ENCODE data around the gene A2M.

The A2M gene

DNA sequence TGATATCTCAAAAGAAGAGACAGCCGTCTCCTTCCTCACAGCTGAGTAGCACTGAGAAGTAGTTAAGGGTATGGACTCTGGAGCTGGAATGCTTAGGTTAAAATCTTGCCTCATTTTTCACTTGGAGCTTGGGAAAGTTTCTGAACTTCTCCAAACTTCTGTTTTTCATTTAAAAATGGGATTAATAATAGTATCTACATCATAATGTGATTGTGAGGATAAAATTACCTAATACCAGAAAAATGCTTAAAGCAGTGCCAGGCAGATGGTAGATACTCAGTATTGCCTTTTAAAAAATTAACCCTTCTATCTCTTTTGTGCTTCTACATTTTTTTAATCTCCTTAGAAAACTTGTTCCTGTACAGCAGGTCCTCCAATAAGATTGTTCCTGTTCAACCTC lies 63.1 kb downstream of the A2M start:
- no peak overlapping the region for H2BK15ac ChIP-seq (ENCODE audit: low read depth, poor library complexity, severe bottlenecking)
- no peak overlapping the region for H3K4me2 ChIP-seq (ENCODE audit: low read length, poor library complexity, severe bottlenecking)
- no peaks in the 10 kb centered on the region for H3K79me1 ChIP-seq (replicated peaks; ENCODE audit: low read length, poor library complexity, severe bottlenecking)
- no peak overlapping the region for H2BK5ac ChIP-seq (ENCODE audit: low read depth, low read length, poor library complexity, severe bottlenecking)
- no peak overlapping the region for H3K14ac ChIP-seq (ENCODE audit: low read length in 2 of 2)
- no CpG with 5 or more reads among the region's 1 CpG for WGBS
- peaks cover 6 to 32% of the 10 kb centered on the region in 2 experiments for H3K27me3 ChIP-seq (ENCODE audit: control insufficient read depth in 1 of 2, insufficient read depth in 1 of 2, low read length in 2 of 2)
- no peak overlapping the region for H3K18ac ChIP-seq (ENCODE audit: low read depth in 1 of 2, low read length in 2 of 2)
- no peak overlapping the region for H3K4ac ChIP-seq (ENCODE audit: low read depth in 1 of 2, low read length in 2 of 2)
- no peak overlapping the region for H2AFZ ChIP-seq (ENCODE audit: low read depth, low read length)
- no peak overlapping the region for H3K27ac ChIP-seq (ENCODE audit: low read length, poor library complexity, severe bottlenecking)
- H3K4me3 ChIP-seq (ENCODE audit: insufficient read depth in 1 of 2, low read depth in 1 of 2, low read length in 2 of 2): no peak overlapping the region
- H3K36me3 ChIP-seq (ENCODE audit: control insufficient read depth in 1 of 2, insufficient read depth in 2 of 2, low read depth in 1 of 2, low read length in 2 of 2): no peaks in the 10 kb centered on the region
- H3K4me1 ChIP-seq (ENCODE audit: control insufficient read depth, insufficient read depth, low read depth, low read length): no peaks in the 10 kb centered on the region
- DNase-seq: no peak
- no peak overlapping the region for H3K9ac ChIP-seq (ENCODE audit: low read length)
- H4K8ac ChIP-seq (ENCODE audit: low read length): no peak overlapping the region
- H3K23ac ChIP-seq (ENCODE audit: low read length in 2 of 2): no peak overlapping the region
- H3K9me3 ChIP-seq (ENCODE audit: control insufficient read depth, low read length): no peaks in the 10 kb centered on the region
- H2BK120ac ChIP-seq (ENCODE audit: low read depth, low read length): no peak overlapping the region
- no peak overlapping the region for H2BK12ac ChIP-seq (ENCODE audit: low read length in 2 of 2)
- H4K91ac ChIP-seq (ENCODE audit: low read length): no peak overlapping the region
- H2AK5ac ChIP-seq (ENCODE audit: low read length, severe bottlenecking): no peak overlapping the region

- Histone ChIP-seq H2BK120ac (ENCODE audit: low read depth, low read length) (no peak overlapping the region), H3K4me3 (ENCODE audit: insufficient read depth in 1 of 2, low read depth in 1 of 2, low read length in 2 of 2) (no peak overlapping the region), H2AK5ac (ENCODE audit: low read length, severe bottlenecking) (no peak overlapping the region), H2BK5ac (ENCODE audit: low read depth, low read length, poor library complexity, severe bottlenecking) (no peak overlapping the region), H3K14ac (ENCODE audit: low read length in 2 of 2) (no peak overlapping the region), H3K4me2 (ENCODE audit: low read length, poor library complexity, severe bottlenecking) (no peak overlapping the region), H4K8ac (ENCODE audit: low read length) (no peak overlapping the region), H3K4me1 (ENCODE audit: control insufficient read depth, insufficient read depth, low read depth, low read length) (no peaks in the 10 kb centered on the region), H3K23ac (ENCODE audit: low read length in 2 of 2) (no peak overlapping the region), H3K18ac (ENCODE audit: low read depth in 1 of 2, low read length in 2 of 2) (no peak overlapping the region), H2BK12ac (ENCODE audit: low read length in 2 of 2) (no peak overlapping the region), H4K91ac (ENCODE audit: low read length) (no peak overlapping the region), H3K9me3 (ENCODE audit: control insufficient read depth, low read length) (no peaks in the 10 kb centered on the region), H3K9ac (ENCODE audit: low read length) (no peak overlapping the region), H3K4ac (ENCODE audit: low read depth in 1 of 2, low read length in 2 of 2) (no peak overlapping the region), H3K27ac (ENCODE audit: low read length, poor library complexity, severe bottlenecking) (no peak overlapping the region), H3K27me3 (ENCODE audit: control insufficient read depth in 1 of 2, insufficient read depth in 1 of 2, low read length in 2 of 2) (peaks cover 6 to 32% of the 10 kb centered on the region in 2 experiments), H3K36me3 (ENCODE audit: control insufficient read depth in 1 of 2, insufficient read depth in 2 of 2, low read depth in 1 of 2, low read length in 2 of 2) (no peaks in the 10 kb centered on the region), H2BK15ac (ENCODE audit: low read depth, poor library complexity, severe bottlenecking) (no peak overlapping the region), H3K79me1 (replicated peaks; ENCODE audit: low read length, poor library complexity, severe bottlenecking) (no peaks in the 10 kb centered on the region), H2AFZ (ENCODE audit: low read depth, low read length) (no peak overlapping the region)
- no peak for DNase-seq
- 60% methylated on average over 6 of the region's 6 CpGs for WGBS
These were observed 64.6 kb downstream of the A2M start for GRCh38 chr12:9051158-9051550.

DNA sequence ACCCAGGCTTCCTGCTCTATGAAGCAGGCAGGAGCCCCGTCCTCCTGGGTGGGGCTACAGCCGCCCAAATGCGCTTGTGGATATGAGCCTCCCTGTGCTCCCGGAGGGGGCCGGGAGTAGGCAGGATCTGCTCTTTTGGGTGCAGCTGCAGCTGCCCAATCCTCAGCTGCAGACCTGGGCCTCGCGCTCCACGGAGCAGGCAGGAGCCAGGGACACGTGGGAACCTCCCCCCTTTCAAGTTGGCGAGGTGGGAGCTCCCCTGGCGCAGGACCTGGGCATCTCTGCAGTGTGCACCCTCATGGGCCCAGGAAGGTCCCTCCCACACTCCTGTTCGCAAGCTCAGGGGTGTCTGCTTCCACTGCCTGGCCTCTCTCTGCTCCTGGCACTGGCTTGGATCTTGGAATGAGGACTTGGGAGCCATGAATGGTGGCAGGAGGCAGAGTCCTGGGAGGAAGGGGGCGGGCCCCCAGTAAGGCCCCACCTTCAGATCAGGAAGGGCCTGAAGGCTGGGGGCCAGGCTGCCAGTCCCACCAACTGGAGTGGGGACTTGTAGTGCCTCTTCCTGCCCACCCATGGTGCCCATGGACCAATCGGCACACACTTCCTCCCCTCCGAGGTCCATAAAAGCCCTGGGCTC lies 65.1 kb downstream of the A2M start:
- H3K4me2 ChIP-seq (ENCODE audit: low read length, poor library complexity, severe bottlenecking): no peak overlapping the region
- no peak overlapping the region for H3K18ac ChIP-seq (ENCODE audit: low read depth in 1 of 2, low read length in 2 of 2)
- H3K4ac ChIP-seq (ENCODE audit: low read depth in 1 of 2, low read length in 2 of 2): no peak overlapping the region
- H2BK120ac ChIP-seq (ENCODE audit: low read depth, low read length): no peak overlapping the region
- 89% methylated on average over 15 of the region's 15 CpGs for WGBS
- no peak overlapping the region for H3K23ac ChIP-seq (ENCODE audit: low read length in 2 of 2)
- no peaks in the 10 kb centered on the region for H3K36me3 ChIP-seq (ENCODE audit: control insufficient read depth in 1 of 2, insufficient read depth in 2 of 2, low read depth in 1 of 2, low read length in 2 of 2)
- no peaks in the 10 kb centered on the region for H3K79me1 ChIP-seq (replicated peaks; ENCODE audit: low read length, poor library complexity, severe bottlenecking)
- no peak overlapping the region for H2BK12ac ChIP-seq (ENCODE audit: low read length in 2 of 2)
- no peak overlapping the region for H2BK5ac ChIP-seq (ENCODE audit: low read depth, low read length, poor library complexity, severe bottlenecking)
- no peaks in the 10 kb centered on the region for H3K9me3 ChIP-seq (ENCODE audit: control insufficient read depth, low read length)
- no peak overlapping the region for H3K4me3 ChIP-seq (ENCODE audit: insufficient read depth in 1 of 2, low read depth in 1 of 2, low read length in 2 of 2)
- H3K27me3 ChIP-seq (ENCODE audit: control insufficient read depth in 1 of 2, insufficient read depth in 1 of 2, low read length in 2 of 2): peaks cover 6 to 27% of the 10 kb centered on the region in 2 experiments
- DNase-seq: no peak
- H2AK5ac ChIP-seq (ENCODE audit: low read length, severe bottlenecking): no peak overlapping the region
- H4K91ac ChIP-seq (ENCODE audit: low read length): no peak overlapping the region
- no peak overlapping the region for H2AFZ ChIP-seq (ENCODE audit: low read depth, low read length)
- H4K8ac ChIP-seq (ENCODE audit: low read length): no peak overlapping the region
- no peaks in the 10 kb centered on the region for H3K4me1 ChIP-seq (ENCODE audit: control insufficient read depth, insufficient read depth, low read depth, low read length)
- no peak overlapping the region for H3K9ac ChIP-seq (ENCODE audit: low read length)
- no peak overlapping the region for H3K14ac ChIP-seq (ENCODE audit: low read length in 2 of 2)
- H3K27ac ChIP-seq (ENCODE audit: low read length, poor library complexity, severe bottlenecking): no peak overlapping the region
- no peak overlapping the region for H2BK15ac ChIP-seq (ENCODE audit: low read depth, poor library complexity, severe bottlenecking)

- H3K79me1 ChIP-seq (replicated peaks; ENCODE audit: low read length, poor library complexity, severe bottlenecking): no peaks in the 10 kb centered on the region
- H3K27ac ChIP-seq (ENCODE audit: low read length, poor library complexity, severe bottlenecking): no peak overlapping the region
- H3K4me3 ChIP-seq (ENCODE audit: insufficient read depth in 1 of 2, low read depth in 1 of 2, low read length in 2 of 2): no peak overlapping the region
- no peak overlapping the region for H2BK15ac ChIP-seq (ENCODE audit: low read depth, poor library complexity, severe bottlenecking)
- no peaks in the 10 kb centered on the region for H3K9me3 ChIP-seq (ENCODE audit: control insufficient read depth, low read length)
- no peak overlapping the region for H4K91ac ChIP-seq (ENCODE audit: low read length)
- H3K14ac ChIP-seq (ENCODE audit: low read length in 2 of 2): no peak overlapping the region
- peaks cover 6 to 27% of the 10 kb centered on the region in 2 experiments for H3K27me3 ChIP-seq (ENCODE audit: control insufficient read depth in 1 of 2, insufficient read depth in 1 of 2, low read length in 2 of 2)
- H2BK5ac ChIP-seq (ENCODE audit: low read depth, low read length, poor library complexity, severe bottlenecking): no peak overlapping the region
- no peak overlapping the region for H3K18ac ChIP-seq (ENCODE audit: low read depth in 1 of 2, low read length in 2 of 2)
- H3K36me3 ChIP-seq (ENCODE audit: control insufficient read depth in 1 of 2, insufficient read depth in 2 of 2, low read depth in 1 of 2, low read length in 2 of 2): no peaks in the 10 kb centered on the region
- peak; percentile 61 for DNase-seq
- H2AFZ ChIP-seq (ENCODE audit: low read depth, low read length): no peak overlapping the region
- no peak overlapping the region for H3K23ac ChIP-seq (ENCODE audit: low read length in 2 of 2)
- no peak overlapping the region for H2BK12ac ChIP-seq (ENCODE audit: low read length in 2 of 2)
- no peak overlapping the region for H3K9ac ChIP-seq (ENCODE audit: low read length)
- no peak overlapping the region for H3K4me2 ChIP-seq (ENCODE audit: low read length, poor library complexity, severe bottlenecking)
- H3K4me1 ChIP-seq (ENCODE audit: control insufficient read depth, insufficient read depth, low read depth, low read length): no peaks in the 10 kb centered on the region
- H4K8ac ChIP-seq (ENCODE audit: low read length): no peak overlapping the region
- no peak overlapping the region for H2BK120ac ChIP-seq (ENCODE audit: low read depth, low read length)
- no peak overlapping the region for H3K4ac ChIP-seq (ENCODE audit: low read depth in 1 of 2, low read length in 2 of 2)
- WGBS: 40% methylated on average over 2 of the region's 6 CpGs
- H2AK5ac ChIP-seq (ENCODE audit: low read length, severe bottlenecking): no peak overlapping the region
These were observed 66.1 kb downstream of the A2M start for GRCh38 chr12:9049520-9050133.
